Hindlimb muscle (tissue), 1 donor: ENCODE measurements around the gene SPTBN2. TPM values are rescaled to one million over a fixed set of nuclear protein-coding genes. Genes with fewer than 3 reads are reported as not detected.

Experiments
- DNase-seq: peaks from one replicate; pipeline ENCODE4 v3.0.0-alpha.2; 2013
- polyA plus RNA-seq: library from polyadenylated mRNA; unstranded; fragments of 120-200 nt; gene quantifications from one replicate; pipeline ENCODE4 v1.2.1, GENCODE V29; 2013; ENCODE audit not compliant: insufficient read length

Gene SPTBN2
- polyA plus RNA-seq, 1 donor = 24.3 TPM

DNA sequence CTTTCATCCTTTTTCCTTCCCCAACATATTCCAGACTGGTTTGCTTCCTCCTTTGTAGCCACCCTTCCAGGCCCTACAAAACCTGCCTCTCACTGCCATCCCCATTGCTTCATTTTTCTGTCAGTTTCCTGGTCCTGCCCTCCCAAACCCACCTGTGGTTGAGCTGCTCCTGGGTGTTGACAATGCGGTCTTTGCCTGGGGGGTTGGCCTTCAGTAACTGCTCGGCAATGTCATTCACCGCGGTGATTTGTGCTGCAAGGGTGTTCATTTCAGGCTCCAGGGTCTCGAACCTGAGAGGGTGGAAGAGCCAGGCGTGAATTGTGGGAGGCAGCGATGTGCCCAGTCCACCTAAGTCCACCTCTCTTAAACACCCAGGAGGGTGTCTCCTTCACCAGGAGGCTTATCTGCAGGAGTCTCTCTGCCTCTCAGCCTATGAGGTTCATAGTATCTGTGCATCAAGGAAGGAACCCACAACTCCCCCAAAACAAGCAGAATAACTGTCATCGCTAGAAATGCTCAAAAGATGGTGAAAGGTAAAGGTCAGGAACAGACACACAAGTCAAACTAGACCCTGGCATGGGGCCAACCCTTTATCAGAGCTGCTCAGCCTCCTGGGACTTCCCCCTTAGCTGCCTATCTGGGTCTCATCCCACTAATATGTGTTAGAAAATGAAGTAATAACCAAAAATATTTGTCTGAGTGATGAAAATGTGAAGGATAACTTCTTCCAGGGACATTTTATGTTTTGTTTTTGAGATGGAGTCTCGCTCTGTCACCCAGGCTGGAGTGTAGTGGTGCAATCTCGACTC lies 27.4 kb downstream of the SPTBN2 start:
- no peak for DNase-seq

DNA sequence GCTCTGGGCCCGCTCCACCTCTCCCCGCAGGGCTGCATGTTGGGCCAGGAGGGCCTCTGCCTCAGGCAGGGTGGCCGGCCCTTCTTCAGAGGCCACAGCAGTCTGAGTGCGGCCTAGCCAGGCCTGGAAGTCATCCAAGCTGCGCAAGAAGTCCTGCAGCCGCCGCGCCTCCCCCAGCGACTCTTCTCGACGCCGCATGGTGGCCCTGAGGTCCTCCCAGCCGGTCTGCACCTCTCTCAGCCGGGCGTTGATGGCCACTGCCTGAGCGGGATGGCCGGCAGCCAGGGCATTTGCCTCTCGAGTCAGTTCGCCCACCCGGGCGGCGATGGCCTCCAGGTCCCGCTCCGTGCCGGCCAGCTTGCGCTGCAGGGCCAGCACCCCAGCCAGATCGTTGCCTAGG lies 28.3 kb downstream of the SPTBN2 start:
- DNase-seq = no peak

DNA sequence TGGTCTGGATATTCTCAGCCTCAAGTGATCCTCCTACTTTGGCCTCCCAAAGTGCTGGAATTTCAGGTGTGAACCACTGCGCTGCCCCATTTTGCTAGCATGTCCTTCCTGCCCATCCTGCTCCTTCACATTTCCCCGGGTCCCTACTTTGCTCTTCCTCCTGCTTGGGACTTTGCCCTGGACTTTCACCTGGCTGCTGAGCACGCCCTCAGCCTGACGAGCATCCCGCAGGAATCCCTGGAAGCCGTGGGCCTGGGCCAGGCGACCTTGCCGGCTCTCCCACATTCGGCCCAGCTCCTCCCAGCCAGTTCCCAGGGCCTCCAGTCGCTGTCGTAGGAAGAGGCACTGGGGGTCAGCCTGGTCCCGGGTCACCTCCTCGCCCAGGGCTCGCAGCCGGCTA lies 28.7 kb downstream of the SPTBN2 start:
- no peak for DNase-seq

DNA sequence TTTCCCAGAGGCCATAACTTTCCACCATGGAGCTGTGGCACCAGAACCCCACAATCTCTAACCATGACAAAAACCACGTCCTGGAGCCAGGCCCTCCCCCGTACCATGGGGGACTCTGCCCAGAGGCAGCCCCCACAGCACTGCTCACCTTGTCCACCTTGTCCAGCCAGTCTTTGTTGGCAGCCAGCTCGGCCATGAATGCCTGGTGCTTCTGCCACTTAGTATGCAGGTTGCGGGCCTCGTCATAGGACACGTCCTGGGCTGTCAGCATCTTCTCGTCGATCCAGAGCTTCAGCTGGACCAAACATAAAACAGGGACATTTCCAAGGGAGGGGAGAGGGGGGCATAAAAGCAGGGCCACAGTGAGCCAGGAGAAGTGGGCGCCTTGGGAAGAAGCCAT lies 30.5 kb downstream of the SPTBN2 start:
- no peak for DNase-seq

DNA sequence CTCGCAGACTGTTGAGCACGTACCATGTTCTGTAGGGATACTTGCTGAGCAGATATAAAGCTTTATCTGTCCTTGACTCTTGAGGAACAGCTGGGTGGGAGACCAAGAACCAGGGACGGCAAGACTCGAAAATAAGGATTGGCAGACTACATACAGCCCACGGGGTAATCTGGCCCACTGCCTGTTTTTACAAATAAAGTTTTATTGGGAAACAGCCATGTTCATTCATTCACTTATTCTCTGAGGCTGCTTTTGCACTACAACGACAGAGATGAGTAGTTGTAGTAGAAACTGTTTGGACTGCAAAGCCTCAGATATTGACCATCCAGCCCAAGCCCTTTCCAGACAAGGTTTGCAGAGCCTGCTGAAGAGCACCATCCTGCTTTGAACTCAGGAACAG lies 31.0 kb downstream of the SPTBN2 start:
- no peak for DNase-seq

DNA sequence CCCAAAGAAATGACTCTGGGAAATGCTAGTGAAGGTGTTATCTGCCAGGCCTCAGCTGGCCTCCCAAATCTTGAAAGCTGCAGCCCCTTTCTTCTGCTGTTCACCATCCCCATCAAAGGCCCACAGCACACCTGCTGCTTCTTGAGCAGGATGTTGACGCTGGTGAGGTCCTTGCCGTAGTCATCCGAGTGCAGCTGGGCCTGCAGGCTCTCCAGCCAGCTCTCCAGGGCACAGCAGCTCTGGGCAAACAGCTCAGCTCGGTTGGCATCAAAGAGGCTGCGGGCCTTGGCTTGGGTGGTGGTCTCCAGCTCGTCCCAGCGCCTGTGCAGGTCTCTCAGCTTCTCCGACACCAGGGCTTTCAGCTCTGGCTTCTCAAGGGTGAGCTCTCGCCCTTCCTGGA lies 32.9 kb downstream of the SPTBN2 start:
- DNase-seq = no peak

DNA sequence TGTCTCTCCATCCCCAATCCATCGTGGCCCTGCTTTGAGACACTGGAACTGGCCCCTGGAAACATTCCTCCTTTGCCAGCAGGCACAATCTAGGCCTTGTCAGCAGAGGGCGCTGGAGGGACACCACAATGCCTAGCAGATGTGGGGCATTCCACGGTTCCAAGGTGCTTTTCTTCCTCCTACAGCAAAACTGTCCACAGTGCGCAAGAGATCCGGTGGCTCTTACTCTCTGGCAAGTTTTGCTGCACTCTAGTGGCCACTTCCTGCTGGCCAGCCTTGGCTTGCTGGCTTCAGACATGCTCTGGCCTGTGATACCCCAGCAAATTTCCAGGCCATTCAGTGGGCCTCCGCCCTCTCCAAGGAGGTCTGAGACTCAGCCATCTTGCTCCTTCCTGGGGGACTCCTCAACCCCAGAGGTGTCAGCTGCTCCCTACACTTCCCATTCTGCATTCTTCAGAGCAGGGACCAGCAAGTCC lies 34.2 kb downstream of the SPTBN2 start:
- peak; percentile 80 for DNase-seq

DNA sequence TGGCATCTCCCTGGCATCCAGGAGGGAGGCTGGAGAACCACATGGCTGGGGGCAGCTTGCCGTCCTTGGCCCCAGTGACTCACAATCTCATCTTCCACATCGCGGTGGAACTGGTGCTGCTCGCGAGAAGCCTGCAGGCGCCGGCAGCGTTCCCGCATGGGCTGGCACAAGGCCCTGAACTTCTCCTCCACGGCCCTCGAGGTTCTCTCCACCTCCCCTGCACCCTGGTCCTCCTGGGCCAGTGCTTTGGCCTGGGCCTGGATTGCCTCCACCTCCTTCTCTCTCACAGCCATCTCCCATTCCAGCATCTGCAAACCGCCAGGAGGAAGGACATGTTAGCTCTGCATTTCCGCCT lies 35.0 kb downstream of the SPTBN2 start:
- no peak for DNase-seq

DNA sequence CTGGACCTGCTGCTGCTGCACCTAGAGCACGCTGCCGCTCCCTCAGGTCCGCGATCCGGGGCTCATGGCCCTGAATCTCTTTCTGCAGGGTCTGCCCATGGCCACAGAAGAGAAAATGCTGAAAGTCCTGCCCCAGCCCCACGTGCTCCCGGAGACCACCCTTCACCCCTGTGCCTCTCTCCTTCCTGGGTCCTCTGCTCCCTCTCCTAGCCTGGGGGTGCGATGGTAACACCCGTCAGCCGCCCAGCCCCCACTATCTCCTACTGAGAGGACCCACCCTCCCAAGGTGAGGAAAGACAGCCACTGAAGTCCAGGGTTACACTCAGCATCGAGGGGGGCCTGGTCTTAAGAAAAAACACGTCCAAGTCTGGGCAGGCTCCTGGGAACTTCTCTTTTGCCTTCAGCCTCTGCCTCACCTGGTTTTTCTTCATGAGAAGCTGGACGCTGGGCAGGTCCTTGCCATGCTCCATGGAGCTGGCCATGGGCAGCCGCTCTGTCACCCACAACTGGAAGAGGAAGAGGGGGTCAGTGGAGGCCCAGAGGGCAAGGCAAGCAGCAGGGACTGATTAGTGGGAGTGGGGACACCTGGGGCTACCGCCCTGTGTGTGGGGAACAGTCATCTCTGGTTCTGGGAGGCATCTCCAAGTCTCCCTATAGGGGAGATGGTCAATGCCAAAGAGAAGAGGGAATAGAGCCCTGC lies 35.5 kb downstream of the SPTBN2 start:
- no peak for DNase-seq

DNA sequence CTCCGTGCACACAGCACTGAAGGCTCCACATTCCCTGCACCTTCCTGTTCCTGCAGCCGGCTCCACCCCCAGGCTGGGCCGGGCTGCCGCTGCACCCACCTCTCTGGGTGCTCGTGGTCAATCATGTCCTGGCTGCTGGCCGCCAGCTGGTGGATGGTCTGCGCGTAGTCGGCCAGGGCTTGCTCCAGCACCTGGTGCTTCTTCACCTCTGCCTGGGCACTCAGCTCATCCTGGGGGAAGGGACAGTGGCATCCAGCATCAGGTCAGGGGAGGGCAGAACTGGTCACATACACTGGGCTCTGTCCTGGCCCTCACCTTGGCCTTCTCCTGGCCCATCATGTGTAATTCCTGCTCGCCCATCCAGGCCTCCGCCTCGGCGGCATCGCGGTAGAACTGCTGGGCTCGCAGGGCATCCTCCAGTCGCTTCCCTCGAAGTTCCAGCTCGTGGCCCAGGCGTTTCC lies 36.1 kb downstream of the SPTBN2 start:
- DNase-seq = no peak

DNA sequence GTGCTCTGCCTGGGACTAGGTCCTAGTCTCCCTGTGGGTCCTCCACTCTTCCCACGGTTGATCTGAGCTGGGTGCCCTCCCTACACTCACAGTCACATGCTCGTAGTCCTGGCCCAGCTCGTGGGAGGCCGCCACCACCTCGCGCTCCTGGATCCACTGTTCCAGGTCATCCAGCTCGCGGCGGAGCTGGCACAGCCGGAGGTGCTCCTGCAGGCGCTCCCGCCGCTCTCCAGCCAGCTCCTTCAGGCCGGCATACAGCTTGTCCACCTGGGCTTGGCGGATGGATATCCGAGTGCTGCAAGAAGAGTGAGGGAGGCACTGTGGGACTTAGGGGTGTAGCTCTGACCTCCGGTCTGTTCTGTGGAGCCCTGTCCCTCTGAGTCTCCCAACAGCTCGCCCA lies 36.6 kb downstream of the SPTBN2 start:
- DNase-seq = no peak

DNA sequence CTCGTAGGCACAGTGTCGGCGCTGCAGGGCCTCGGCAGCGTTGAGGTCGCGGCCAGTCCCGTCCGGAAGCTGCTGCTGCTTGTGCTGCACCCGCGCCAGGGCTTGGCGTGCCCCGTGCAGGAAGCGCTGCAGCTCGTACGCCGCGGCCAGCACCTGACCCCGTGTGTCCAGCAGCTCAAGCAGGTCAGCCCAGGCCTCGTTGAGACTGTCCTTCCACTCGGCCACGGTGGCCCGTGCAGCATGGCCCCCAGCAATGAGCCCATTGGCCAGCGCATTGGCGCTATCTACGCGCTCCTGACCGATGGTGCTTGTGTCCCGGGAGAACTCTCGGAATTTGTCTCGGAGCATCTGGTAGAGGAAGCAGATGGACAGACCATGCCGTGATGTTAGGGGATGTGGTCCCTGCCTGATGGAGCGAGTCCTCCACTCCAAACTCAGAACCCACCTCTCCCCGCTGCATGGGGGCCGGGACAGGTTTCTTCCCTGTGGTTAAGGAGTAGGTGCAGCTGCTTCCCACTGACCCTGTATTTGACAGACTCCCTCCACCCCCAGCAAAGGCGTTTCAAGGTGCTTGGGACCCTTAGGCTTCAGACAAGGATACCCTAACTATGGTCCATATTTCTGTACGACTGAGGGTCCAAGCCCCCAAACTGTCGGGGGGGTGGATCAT lies 37.6 kb downstream of the SPTBN2 start:
- no peak for DNase-seq

DNA sequence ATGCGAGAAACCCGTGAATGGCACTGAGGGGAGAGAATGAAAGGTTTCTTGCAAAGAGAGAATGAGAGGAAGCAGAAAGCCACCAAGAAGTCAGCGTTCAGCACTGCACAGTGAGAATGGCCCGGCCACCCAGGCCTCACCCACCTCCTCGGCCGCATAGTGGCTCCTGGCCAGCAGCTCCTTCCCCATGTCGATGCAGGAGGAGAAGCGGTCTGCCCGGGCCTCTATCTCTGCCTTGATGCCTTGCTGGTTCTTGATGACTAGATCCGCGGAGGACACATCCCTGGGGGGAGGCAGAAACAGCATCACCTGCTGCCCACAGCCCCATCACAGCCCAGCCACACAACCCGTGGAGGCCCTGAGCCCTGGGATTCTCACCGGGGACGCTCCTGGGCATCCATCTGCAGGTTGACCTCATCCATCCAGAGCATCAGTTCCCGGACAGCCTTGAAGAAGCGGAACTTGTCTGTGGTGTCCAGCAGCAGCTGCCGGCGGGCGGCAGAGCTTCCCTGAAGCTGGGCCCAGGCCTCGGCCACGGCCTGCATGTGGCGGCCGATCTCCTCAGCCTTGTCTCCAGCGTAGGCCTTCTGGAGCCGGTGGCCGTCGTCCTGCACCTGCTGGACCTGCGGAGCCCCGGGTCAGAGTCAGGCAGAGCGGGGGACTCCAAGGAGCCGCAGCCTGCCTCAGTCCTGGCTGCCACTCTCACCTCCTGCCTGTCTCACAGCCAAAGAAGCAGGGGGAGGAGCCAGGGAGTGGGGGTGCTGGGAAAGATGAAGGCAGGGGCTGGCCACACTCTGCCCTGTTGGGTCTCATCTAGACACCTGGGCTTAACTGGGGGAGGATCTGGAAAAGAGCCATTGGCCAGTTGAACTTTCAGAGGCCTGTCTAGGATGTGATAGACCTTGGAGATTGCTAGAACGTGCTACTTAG lies 39.1 kb downstream of the SPTBN2 start:
- DNase-seq = no peak

DNA sequence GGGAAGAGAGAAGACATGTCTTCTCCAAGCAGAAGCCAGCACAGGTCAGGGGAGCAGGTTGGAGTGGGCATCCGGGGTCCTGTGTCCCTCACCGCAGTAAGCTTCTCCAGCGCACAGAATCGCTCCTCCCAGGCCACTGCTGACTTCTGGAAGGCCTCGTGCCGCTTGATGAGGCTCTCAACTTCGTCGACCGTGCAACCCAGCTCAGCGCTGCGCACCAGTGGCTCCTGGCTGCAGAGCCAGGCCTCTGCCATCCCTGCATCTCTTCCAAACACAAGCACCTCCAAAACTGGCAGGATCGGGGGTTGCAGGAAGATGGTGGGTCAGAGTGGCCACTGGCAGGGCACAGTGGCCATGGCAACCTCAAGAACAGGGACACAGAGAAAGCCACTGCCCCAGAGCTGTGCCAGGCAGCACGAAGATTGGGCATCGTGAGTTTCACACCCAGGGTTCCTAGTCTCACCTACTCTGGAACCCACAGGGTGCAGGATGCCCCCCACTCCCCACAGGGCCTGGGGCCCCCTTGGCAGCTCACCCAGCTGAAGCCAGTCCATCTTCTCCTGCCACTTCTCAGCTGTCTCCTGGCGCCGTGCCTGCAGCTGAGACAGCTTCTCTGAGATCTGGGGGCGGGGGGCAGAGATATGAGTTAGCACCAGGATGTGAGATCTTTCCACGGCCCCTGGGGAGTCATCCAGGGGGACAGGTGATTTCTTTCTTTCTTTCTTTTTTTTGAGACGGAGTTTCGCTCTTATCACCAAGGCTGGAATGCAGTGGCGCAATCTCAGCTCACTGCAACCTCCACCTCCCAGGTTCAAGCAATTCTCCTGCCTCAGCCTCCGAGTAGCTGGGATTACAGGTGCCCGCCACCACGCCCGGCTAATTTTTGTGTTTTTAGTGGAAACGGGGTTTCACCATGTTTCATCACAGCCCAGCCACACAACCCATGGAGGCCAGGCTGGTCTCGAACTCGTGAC lies 40.2 kb downstream of the SPTBN2 start:
- no peak for DNase-seq

DNA sequence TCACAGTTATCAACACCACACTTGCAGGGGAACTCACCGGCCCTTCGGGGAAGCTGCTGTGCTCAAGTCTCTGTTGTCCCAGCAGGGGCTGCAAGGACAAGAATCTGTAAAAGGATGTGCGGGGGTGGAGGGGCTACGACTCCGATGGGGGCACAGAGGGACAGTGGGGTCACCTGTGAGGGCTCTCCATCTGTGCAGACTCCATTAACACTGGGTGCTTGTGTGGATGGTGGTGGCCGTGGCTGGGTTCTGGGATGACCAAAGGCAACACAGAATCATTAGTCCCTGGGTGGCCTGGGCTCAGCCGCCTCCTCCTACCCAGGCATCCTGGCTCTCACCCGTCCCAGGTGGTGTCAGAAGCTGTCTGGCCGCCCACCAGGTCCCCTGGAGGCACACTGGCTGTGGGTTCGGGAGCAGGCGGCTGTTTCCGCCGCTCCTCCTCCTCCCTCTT lies 41.2 kb downstream of the SPTBN2 start:
- no peak for DNase-seq

DNA sequence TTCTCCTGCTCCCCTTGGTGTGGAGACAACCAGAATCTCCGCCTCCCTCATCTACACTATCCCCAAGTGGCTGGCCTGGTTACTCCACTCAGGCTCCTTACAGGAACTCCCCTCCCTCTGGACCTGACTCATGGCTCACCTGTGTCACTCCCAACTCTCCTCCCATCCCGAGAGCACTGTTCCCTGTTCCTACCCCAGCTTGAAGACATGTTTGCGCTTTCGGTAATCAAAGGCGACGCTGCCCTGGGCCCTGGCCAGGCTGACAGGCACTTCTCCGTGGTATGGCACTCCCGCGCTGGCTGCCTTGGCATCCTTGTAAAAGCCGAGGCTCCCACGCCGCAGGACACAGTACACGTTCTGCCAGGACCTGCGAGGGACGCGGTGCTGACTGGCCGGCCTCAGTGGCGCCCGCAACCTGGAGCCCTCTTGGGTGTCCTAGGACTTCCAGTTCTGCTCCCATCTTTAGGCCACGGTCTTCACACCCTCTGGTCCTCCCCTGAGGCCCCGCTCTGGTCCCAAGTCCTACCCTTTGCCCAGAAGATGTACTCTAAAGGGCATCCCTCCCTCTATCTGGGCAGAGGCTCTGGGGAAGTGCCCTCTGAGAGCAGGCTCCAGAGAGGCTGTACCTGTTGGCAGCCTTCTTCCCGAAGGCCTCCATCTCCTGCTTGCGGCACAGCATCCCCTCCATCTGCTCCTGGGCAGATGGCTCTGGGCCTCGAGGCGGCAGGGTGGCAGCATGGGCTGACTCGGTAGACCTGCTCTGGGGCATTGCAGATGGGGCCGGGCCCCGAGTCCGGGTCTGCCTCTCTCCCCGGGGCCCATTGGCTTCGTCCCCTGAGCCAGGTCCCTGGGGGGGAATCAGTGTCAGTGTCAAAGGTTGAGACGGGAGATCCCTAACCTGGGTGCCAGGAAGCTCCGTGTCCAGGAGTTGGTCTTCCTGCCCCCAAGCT lies 41.9 kb downstream of the SPTBN2 start:
- DNase-seq = no peak

DNA sequence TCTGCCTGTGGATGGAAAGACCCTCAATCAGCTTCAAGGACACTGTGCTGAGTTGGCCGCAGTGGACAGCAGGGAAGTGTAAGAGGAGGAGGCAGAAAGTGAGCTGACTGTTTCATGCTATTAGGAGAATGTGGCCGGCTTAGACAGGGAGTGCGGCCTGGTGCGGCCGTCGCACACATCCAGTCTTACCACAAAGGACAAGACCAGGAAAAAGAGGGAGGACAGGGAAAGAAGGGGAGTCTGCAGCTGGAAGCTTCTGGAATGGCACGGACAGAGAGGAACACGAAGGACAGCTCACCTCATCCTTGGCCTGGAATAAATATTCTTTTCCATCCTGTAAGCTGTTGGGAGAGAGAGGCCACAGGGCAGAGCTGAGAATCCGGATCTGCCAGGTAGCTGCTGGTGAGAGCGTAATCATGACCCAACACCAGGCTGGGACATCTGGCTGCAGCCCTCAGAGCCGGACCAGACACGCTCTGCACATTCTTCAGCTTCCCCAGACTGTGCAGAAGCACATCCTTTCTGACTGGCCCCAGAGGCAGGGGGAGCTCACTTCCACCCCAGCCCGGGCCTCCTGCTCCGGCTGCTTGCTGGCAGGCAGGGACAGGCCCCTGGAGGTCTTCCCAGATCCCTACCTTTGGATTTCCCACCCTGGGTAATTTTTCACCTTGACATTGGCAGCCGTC lies 42.8 kb downstream of the SPTBN2 start:
- DNase-seq = no peak

DNA sequence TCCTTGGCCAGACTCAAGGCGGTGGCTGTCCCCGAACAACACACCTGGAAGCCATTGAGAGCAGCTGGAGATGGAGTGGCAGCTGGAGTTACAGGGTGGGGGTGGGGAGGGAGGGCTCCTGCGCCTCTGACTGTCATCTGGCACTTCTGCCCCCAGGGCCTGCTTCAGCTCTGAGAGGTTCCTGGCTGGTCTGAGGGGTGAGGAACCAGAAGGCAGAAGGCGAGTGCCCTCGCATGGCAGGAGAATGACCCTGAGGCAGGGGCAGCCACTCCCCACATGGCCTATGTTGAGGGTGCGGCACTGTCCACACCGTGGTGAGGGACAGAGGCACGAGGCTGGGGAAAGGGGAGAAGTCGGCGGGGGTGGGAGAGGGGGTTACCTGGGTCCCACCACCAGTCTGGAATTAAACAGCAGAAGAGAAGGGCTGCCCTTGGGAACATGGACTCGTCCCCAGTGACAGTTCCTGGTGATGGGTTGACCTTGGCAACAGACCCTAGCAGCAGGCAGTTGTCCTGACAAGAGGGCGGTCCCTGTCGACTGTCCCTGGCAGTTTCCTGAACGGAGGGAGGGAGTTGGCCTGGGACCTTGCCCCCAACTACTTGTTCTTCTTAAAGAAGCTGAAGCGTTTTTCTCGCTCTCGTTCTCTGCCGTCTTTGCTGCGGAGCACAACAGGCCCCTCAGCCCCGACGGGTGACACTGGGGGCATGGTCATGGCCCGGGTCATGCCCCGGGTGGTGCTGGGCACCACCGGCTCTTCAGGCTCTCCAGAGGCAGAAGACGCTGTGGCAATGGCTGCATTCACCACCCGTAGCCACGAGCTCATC lies 43.5 kb downstream of the SPTBN2 start:
- DNase-seq = no peak
